Epithelial cell of esophagus (primary cell): ENCODE measurements around the gene NISCH.

Source experiments
- DNase-seq: peaks from one replicate; pipeline ENCODE4 v3.0.0; 2010; ENCODE audit warnings: low read depth
- H3K4me3 ChIP-seq: 2 replicates; pipeline ENCODE4 v1.5.1; 2011; ENCODE audit warnings: mild to moderate bottlenecking, low read length, control low read depth
- CTCF ChIP-seq: IDR thresholded peaks from 2 replicates; pipeline ENCODE4 v1.5.1; 2011; ENCODE audit warnings: low read depth, mild to moderate bottlenecking, low read length, control low read depth, inconsistent platforms; ENCODE audit not compliant: insufficient read depth; ENCODE audit errors: missing control alignments

NISCH gene

DNA sequence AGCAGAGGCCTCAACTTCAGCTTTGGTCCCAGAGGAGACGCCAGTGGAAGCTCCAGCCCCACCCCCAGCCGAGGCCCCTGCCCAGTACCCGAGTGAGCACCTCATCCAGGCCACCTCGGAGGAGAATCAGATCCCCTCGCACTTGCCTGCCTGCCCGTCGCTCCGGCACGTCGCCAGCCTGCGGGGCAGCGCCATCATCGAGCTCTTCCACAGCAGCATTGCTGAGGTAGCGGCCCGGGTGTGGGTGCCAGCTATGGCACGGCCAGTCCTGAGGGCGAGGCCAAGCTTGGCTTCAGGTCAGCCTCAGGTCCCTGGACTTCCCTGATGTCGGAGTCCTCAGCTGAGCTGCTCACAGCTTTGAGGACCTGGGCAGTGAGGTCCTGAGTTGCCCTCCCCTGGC, 34.0 kb downstream of the NISCH start:
- H3K4me3 ChIP-seq = no peak overlapping the region
- TF ChIP-seq CTCF = no peak
- DNase-seq = no peak

DNA sequence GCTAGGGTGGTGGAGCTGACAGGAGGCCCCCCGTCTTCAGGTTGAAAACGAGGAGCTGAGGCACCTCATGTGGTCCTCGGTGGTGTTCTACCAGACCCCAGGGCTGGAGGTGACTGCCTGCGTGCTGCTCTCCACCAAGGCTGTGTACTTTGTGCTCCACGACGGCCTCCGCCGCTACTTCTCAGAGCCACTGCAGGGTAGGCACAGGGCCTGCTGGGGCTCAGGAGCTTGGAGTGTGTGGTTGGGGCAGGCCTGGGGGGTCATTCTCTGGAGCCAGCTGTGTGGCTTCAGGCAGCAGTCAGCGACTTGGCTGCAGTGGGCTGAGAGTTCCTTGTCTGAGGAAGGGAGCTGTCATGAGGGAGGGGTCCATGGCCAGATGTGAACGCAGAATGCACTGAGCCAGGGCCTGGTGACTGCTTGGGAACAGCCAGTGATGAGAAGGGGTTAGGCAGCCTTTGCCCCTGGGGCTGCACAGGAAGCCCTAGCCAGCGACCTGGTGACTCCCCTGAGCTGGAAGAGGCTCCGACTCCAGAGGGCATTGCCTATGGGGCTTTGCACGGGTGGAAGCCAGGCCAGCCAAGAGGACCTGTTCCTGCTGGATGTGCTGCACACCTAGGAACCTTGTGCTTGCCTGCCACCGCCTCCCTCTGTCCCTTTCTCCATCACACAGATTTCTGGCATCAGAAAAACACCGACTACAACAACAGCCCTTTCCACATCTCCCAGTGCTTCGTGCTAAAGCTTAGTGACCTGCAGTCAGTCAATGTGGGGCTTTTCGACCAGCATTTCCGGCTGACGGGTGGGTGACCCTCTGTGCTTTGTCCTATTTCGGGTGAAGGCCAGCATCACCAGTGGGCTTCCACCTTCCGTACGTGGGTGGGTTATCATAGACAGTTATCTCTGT, 34.9 kb downstream of the NISCH start:
- TF ChIP-seq CTCF = no peak
- H3K4me3 ChIP-seq = no peak overlapping the region
- DNase-seq = no peak

DNA sequence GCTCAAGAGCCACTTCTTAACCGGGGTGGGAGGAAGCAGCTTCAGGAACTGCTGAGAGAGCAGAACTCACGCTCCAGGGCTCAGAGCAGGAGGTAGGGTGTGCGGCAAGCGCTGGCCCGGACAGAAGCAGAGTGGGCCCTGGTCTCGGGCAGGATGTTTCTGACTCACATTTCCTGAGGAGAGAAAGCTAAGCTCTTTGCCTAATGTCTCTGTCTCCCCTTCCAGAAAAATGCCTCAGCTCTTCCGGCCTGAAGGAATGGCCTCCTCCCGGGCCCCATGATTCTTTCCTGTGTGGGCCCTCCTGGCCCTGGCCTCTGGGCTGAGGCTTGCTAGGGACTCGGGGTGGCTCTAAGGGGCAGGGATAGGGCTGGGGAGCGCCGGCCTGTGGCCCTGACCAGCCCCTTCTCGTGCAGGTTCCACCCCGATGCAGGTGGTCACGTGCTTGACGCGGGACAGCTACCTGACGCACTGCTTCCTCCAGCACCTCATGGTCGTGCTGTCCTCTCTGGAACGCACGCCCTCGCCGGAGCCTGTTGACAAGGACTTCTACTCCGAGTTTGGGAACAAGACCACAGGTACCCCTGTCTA, 35.6 kb downstream of the NISCH start:
- TF ChIP-seq CTCF = no peak
- DNase-seq = no peak
- no peak overlapping the region for H3K4me3 ChIP-seq

DNA sequence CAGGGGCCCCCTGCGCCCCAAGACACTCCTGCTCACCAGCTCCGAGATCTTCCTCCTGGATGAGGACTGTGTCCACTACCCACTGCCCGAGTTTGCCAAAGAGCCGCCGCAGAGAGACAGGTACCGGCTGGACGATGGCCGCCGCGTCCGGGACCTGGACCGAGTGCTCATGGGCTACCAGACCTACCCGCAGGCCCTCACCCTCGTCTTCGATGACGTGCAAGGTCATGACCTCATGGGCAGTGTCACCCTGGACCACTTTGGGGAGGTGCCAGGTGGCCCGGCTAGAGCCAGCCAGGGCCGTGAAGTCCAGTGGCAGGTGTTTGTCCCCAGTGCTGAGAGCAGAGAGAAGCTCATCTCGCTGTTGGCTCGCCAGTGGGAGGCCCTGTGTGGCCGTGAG, 36.7 kb downstream of the NISCH start:
- DNase-seq = no peak
- H3K4me3 ChIP-seq = no peak overlapping the region
- TF ChIP-seq CTCF = no peak

DNA sequence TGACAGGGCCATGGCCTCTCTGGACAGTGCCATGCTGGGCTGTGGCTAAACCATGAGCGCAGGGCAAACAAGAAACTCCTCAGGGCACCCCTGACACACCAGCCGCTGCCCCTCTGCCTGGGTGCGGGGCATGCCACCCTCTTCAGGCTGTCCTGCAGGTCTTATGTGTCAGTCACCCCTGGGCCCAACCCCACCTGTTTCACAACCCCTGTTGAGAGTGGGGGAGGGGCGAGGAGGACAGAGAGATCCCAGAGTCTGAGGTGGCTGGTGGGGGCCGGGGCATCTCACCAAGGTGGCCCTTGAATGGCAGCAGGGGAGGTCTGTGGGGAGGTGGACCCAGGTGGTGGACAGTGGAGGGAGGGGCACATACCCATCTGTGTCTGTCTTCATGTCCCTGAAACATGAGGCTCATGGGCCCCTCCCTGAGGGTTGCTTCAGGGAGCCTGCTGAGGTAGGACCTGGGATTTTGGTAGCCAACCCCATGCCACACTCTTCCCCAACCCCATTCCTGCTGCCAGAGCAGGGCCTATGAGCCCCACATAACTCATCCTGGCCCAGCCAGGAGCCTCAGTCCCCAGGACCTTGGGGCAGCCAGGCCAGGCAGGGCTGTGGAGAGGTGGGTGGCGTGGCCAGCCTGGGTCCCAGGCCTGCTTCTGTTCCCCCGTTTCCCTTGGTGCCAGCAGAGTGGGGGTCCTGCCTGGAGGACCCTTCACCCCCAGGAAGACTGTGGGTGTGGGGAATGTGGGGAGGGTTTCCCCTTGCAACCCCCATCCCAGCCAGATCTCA, 38.0 kb downstream of the NISCH start:
- no peak overlapping the region for H3K4me3 ChIP-seq

GRCh38 chr3:52494445-52494844, 39.0 kb downstream of the NISCH start:
- no peak overlapping the region for H3K4me3 ChIP-seq
- TF ChIP-seq CTCF = no peak

More for the DNA sequence above, 38.0 kb downstream of the NISCH start:
- no peak for DNase-seq
- TF ChIP-seq CTCF = no peak

More at GRCh38 chr3:52494445-52494844, 39.0 kb downstream of the NISCH start:
- DNase-seq = no peak
